IPS-20b (cell line): ENCODE data around the gene CYTH2.
A peak's percentile ranks its signal among the peaks of the same experiment; 100 is the strongest.

Experiments
- H3K27ac ChIP-seq: one replicate; pipeline ENCODE4 v1.5.1; 2013; ENCODE audit warnings: low read length
- H3K27me3 ChIP-seq: 2 replicates; pipeline ENCODE4 v1.6.1; 2013; ENCODE audit warnings: mild to moderate bottlenecking, low read length, inconsistent platforms; ENCODE audit not compliant: insufficient read depth
- H3K36me3 ChIP-seq: 2 replicates; pipeline ENCODE4 v1.6.1; 2013; ENCODE audit warnings: low read depth, mild to moderate bottlenecking, inconsistent platforms, low read length, moderate library complexity; ENCODE audit not compliant: insufficient read depth
- H3K4me1 ChIP-seq: 2 replicates; pipeline ENCODE4 v1.6.1; 2013; ENCODE audit warnings: mild to moderate bottlenecking, control low read depth, inconsistent platforms, low read length, moderate library complexity; ENCODE audit not compliant: insufficient read depth
- H3K4me3 ChIP-seq: 2 replicates; pipeline ENCODE4 v1.5.1; 2013; ENCODE audit warnings: mild to moderate bottlenecking, low read length, inconsistent platforms
- H3K9ac ChIP-seq: 2 replicates; pipeline ENCODE4 v1.6.1; 2013; ENCODE audit warnings: low read depth, mild to moderate bottlenecking, inconsistent platforms, low read length, moderate library complexity
- H3K9me3 ChIP-seq: 2 replicates; pipeline ENCODE4 v1.6.1; 2013; ENCODE audit warnings: mild to moderate bottlenecking, low read depth, low read length, inconsistent platforms; ENCODE audit not compliant: insufficient read depth

Gene CYTH2

DNA sequence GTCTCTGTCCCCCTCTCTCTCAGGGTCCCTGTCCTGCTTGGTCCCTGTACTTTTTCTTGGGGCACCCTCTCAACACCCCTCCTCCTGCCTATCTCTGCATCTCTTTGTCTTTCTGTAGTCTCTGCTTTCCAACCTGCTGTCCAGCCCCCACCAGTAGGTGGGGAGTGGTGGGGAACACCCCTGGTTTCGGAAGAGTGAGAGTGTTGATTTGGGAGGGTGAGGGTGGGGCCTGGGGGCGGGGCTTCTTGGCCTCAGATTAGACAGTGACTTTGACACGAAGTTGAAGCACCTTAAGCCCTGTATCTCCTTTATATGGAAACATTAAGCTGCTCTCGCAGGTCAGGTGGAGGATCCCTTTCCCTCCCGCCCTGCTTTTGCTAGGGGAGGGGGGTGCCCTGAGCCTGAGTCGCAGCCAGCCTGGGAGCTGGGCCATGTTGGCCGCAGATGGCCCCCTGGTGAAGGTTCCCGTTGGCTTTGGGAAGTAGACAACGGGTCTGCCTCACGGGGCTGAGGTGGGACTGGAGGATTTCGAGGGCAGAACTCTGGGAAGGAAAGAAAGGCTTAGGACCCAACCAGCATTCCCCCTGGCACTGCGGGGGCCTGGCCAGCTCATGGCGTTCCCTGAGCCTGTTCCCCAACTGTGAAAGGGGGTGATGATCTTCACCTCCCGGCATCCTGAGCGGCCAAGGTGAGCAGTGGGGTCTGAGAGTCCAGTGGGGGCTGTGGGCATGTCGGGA is 13.8 kb upstream of the CYTH2 start, which contains the start of gene KCNJ14:
KCNJ14 (plus strand) TSS at position 404 of the 737 bp plus-strand sequence. CDS start 6,151 bp downstream, outside the sequence.
- no peak within 1 kb of the TSS for H3K9ac ChIP-seq
- H3K27me3 ChIP-seq, result no peaks in the 10 kb centered on the region
- H3K4me3 ChIP-seq, result no peak within 1 kb of the TSS
- peaks cover 61% of the 10 kb centered on the region for H3K36me3 ChIP-seq
- no peaks in the 10 kb centered on the region for H3K4me1 ChIP-seq
- no peak within 1 kb of the TSS for H3K27ac ChIP-seq
- no peaks in the 10 kb centered on the region for H3K9me3 ChIP-seq

DNA sequence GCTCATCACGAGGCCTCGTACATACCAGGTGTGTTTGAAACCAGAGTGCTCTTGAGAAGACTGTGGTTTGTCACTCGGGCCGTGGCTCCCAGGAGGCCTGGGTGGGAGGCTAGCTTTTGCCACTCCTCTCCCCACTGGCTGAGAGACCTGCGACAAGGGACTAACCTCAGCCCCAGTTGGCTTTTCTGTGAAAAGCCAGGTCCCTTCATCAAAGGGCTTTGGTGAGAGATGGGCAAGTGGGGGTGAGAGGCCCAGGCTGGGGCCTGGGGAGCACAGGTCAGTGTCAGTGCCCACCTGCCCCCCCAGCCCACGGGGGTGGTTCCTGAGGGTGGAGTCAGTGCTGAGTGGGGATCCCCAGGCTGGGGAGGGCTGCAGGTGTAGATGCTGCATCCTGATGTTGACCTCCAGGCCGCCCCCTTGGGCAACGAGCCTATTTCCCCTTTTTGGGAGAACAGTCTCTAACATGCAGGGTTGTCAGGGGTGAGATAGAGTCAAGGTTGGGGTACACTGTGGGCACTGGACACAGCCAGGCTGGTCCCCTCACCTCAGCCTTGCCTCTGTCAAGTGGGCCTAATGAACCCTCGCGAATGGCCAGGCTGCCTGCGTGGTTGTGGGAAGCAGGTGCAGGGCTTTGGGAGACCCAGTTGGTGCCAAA is 13.1 kb upstream of the CYTH2 start:
- Histone ChIP-seq H3K27me3 (no peaks in the 10 kb centered on the region), H3K4me1 (no peaks in the 10 kb centered on the region), H3K9me3 (no peaks in the 10 kb centered on the region), H3K27ac (no peak overlapping the region), H3K9ac (no peak overlapping the region), H3K4me3 (no peak overlapping the region), H3K36me3 (peaks cover 54% of the 10 kb centered on the region)

DNA sequence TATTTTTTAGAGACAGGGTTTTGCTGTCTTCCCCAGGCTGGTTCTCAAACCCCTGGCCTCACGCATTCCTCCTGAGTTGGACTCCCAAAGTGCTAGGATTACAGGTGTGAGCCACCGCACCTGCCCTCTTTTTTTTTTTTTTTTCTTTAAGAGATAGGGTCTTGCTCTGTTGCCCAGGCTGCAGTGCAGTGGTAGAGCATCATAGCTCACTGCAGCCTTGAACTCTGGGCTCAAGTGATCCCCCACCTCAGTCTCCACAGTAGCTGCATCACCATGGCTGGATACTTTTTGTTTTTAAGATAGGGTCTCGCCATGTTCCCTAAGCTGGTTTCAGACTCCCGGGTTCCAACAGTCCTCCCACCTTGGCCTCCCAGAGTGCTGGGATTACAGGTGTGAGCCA is 12.3 kb upstream of the CYTH2 start:
- peaks cover 45% of the 10 kb centered on the region for H3K36me3 ChIP-seq

DNA sequence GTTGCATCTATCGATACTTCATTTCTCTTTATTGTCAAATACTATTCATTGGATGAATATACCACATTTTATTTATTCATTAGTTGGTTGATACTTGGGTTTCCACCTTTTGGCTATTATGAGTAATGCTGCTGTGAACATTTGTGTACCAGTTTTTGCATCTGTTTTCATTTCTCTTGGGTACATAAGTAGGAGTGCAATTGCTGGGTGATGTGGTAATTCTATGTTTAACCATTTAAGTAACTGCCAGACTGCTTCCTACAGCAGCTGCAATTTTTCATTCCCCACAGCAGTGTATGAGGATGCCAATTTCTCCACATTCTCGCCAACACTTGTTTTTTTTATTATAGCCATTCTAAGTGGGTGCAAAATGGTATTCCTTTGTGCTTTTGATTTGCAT is 11.2 kb upstream of the CYTH2 start:
- Histone ChIP-seq H3K9ac (no peak overlapping the region), H3K4me3 (no peak overlapping the region), H3K4me1 (no peaks in the 10 kb centered on the region), H3K36me3 (peaks cover 36% of the 10 kb centered on the region), H3K9me3 (no peaks in the 10 kb centered on the region), H3K27ac (no peak overlapping the region), H3K27me3 (no peaks in the 10 kb centered on the region)

More for the DNA sequence above, 12.3 kb upstream of the CYTH2 start:
- Histone ChIP-seq H3K9me3 (no peaks in the 10 kb centered on the region), H3K4me3 (no peak overlapping the region), H3K27ac (no peak overlapping the region), H3K4me1 (no peaks in the 10 kb centered on the region), H3K27me3 (no peaks in the 10 kb centered on the region), H3K9ac (no peak overlapping the region)

DNA sequence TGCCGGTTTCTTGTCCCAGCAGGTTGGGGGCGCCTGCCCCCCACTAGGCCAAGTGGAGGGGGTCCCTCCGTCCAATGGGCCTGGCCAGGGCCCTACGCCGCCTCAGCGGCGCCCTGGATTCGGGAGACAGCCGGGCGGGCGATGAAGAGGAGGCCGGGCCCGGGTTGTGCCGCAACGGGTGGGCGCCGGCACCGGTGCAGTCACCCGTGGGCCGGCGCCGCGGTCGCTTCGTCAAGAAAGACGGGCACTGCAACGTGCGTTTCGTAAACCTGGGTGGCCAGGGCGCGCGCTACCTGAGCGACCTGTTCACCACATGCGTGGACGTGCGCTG is 7.6 kb upstream of the CYTH2 start:
- Histone ChIP-seq H3K36me3 (peaks cover 7% of the 10 kb centered on the region), H3K4me1 (no peaks in the 10 kb centered on the region), H3K9me3 (no peaks in the 10 kb centered on the region), H3K4me3 (no peak overlapping the region), H3K9ac (no peak overlapping the region), H3K27me3 (0 out of 2 replicates have a peak, but pooled peaks cover 4% of the 10 kb centered on the region), H3K27ac (no peak overlapping the region)

DNA sequence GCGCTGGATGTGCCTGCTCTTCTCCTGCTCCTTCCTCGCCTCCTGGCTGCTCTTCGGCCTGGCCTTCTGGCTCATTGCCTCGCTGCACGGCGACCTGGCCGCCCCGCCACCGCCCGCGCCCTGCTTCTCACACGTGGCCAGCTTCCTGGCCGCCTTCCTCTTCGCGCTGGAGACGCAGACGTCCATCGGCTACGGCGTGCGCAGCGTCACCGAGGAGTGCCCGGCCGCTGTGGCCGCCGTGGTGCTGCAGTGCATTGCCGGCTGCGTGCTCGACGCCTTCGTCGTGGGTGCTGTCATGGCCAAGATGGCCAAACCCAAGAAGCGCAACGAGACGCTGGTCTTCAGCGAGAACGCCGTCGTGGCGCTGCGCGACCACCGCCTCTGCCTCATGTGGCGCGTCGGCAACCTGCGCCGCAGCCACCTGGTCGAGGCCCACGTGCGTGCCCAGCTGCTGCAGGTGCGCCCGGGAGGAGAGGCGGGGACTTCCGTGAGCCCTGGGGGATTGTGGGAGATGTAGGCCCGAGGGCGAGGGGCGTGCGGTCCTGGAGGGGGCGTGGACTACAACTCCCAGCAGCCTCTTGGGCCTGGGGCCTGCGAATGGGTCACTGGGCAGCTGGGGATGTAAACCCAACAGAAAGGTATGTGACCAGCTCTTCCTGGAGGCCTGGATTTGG is 7.0 kb upstream of the CYTH2 start:
- Histone ChIP-seq H3K9ac (no peak overlapping the region), H3K27me3 (0 out of 2 replicates have a peak, but pooled peaks cover 4% of the 10 kb centered on the region), H3K9me3 (no peaks in the 10 kb centered on the region), H3K27ac (no peak overlapping the region), H3K36me3 (peaks cover 3% of the 10 kb centered on the region), H3K4me3 (no peak overlapping the region), H3K4me1 (no peaks in the 10 kb centered on the region)

DNA sequence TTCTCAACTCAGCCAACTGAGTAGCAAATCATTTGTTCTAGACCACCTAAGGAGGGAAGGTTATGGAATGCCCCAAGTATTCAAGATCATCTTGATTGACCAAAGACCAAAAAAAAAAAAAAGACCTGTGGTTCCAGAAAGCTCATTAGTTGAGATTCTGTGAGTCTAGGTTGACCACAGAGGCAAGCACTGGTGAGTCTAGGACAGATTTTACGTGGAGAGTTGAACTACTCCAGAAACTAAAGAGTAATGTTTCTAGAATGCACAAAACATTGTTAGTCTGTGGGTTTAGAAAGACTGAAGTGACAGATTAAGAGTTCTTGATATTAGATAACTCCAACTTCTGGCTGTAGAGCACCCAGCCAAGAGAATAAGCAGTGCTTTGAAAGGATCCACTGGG is 4.0 kb upstream of the CYTH2 start:
- Histone ChIP-seq H3K9me3 (no peaks in the 10 kb centered on the region), H3K27me3 (0 out of 2 replicates have a peak, but pooled peaks cover 4% of the 10 kb centered on the region), H3K4me1 (no peaks in the 10 kb centered on the region), H3K4me3 (no peak overlapping the region), H3K36me3 (0 out of 2 replicates have a peak, but pooled peaks cover 1% of the 10 kb centered on the region), H3K9ac (no peak overlapping the region), H3K27ac (no peak overlapping the region)

DNA sequence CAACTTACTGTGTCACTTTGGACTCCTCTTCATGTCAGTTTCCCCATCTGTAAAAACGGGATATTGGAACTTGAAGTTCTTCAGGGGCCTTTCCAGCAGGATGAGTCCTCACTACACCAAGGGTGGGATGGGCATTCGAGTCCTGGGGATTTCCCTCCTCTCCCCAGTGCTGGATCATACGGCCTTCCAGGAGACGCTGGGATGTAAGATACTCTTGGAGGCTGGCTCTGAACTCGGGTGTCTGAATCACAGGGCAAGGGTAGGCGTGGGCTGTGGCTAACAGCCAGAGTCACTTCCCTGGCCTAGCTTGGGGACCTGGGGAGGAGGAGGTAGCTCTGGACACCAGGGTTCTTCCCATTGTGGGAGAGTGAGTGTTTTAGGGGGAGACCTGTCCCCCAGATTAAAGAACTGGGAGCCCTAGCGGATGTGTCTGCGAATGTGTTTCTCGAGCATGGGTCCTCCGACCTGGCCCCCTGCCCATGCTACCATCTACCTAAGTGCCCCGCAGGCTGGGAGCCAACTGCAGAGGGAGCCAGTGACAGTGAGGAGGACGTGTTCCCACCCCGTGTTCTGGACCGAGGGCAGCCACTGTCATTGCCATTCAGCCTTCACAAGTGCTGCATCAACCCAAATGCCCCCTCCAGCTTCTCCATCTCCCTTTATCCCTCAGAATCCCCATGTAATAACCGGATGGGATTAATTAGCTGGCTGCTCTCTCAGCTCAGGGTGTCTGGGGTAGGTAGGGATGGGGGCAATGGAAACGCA is 2.4 kb upstream of the CYTH2 start:
- 0 out of 2 replicates have a peak, but pooled peaks cover 4% of the 10 kb centered on the region for H3K27me3 ChIP-seq
- H3K9ac ChIP-seq, result no peak overlapping the region
- H3K4me1 ChIP-seq, result no peaks in the 10 kb centered on the region
- H3K4me3 ChIP-seq, result no peak overlapping the region
- H3K36me3 ChIP-seq, result peaks cover 16% of the 10 kb centered on the region
- H3K27ac ChIP-seq, result no peak overlapping the region
- no peaks in the 10 kb centered on the region for H3K9me3 ChIP-seq

DNA sequence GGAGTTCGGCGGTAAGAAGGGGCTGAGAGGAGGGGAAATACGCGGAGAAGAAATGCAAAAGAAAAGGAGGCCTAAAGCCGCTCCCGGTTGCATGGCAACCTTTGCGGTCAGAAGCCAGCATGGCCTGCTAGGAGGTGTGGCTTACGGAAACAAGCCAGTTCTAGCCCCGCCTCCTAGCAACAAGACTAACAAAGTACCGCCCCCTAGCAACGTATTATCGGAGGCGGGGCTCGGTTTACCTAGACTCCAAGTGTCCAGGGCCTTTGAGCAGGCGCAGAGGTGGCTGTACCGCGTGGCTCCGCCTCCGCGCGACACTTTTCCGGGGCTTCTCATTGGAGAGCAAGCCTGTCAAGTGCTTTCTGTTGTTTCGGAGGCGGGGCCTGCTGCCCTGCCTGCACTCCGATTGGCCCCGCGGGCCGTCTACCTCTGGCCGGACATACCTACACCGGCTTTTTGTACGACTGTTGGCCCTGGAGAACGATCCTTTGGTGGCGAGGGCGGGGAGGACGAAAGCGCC is 339 bp upstream of the CYTH2 start:
- no peaks in the 10 kb centered on the region for H3K9me3 ChIP-seq
- H3K9ac ChIP-seq, result peak overlapping the region; percentile 97; the same call in 1 of the 2 replicates
- peak overlapping the region; percentile 93 for H3K4me3 ChIP-seq
- peak overlapping the region; percentile 91 for H3K27ac ChIP-seq
- 0 out of 2 replicates have a peak, but pooled peaks cover 4% of the 10 kb centered on the region for H3K27me3 ChIP-seq
- no peaks in the 10 kb centered on the region for H3K4me1 ChIP-seq
- peaks cover 36% of the 10 kb centered on the region for H3K36me3 ChIP-seq

DNA sequence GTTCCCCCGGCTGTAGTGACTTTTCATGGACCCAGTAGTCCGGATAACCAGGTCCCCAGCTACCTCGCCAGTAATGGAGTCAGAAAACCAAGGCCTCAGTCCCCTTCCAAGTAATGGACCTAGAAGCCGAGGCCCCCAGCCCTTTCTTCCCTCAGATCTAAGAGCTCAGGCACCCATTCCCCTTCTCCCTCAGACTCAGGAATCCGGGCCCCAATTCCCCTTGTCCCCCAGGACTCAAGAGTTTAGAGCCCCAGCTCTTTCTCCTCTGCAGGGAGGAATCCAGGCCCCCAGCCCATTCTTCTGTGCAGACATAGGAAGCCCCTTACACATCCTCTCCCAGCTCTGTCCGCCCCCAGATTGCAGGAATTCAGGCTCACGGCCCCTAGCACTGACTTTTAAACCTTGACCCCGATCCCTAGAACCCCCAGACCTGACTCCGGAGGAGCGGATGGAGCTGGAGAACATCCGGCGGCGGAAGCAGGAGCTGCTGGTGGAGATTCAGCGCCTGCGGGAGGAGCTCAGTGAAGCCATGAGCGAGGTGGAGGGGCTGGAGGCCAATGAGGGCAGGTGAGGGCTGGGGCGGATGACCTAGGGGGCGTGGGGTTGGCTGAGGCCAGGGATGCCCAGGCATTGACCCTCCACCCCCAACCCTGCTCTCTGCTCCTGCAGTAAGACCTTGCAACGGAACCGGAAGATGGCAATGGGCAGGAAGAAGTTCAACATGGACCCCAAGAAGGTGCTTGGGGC is 938 bp downstream of the CYTH2 start:
- H3K9ac ChIP-seq, result peak overlapping the region; percentile 97
- no peak overlapping the region for H3K27ac ChIP-seq
- peaks cover 49% of the 10 kb centered on the region for H3K36me3 ChIP-seq
- peak overlapping the region; percentile 93 for H3K4me3 ChIP-seq
- H3K9me3 ChIP-seq, result no peaks in the 10 kb centered on the region
- H3K4me1 ChIP-seq, result no peaks in the 10 kb centered on the region
- 0 out of 2 replicates have a peak, but pooled peaks cover 4% of the 10 kb centered on the region for H3K27me3 ChIP-seq
